ENCODE data around the gene TBL1X. TPM values are rescaled to one million over a fixed set of nuclear protein-coding genes. Genes with fewer than 3 reads are reported as not detected.

The TBL1X gene
- polyA plus RNA-seq, 4 donors: 0.89 to 9.6 (median 3.9) TPM

- Histone ChIP-seq H3K27ac (ENCODE audit: low read depth in 1 of 3, low read length in 2 of 3) (no peak overlapping the region), H3K36me3 (ENCODE audit: control insufficient read depth in 3 of 3, insufficient read depth in 2 of 3, low read depth in 1 of 3, low read length in 3 of 3) (no peaks in the 10 kb centered on the region), H3K9me3 (ENCODE audit: control insufficient read depth in 2 of 2, insufficient read depth in 1 of 2, low read depth in 1 of 2, low read length in 1 of 2) (no peaks in the 10 kb centered on the region), H3K4me1 (ENCODE audit: control insufficient read depth in 3 of 3, insufficient read depth in 2 of 3, low read depth in 1 of 3, low read length in 2 of 3) (peaks cover 0 to 7% (median 0%) of the 10 kb centered on the region in 3 donors), H3K27me3 (ENCODE audit: control insufficient read depth in 3 of 3, insufficient read depth in 3 of 3, low read length in 3 of 3) (no peaks in the 10 kb centered on the region), H3K4me3 (ENCODE audit: low read depth in 1 of 3, low read length in 3 of 3) (no peak overlapping the region)
- FAIRE-seq: no peak
- no peak for DNase-seq
- 73 to 94% (median 93%) methylated on average over 3 of the region's 3 CpGs for WGBS, 3 donors
Measured at GRCh38 chrX:9609987-9610386, 145.1 kb downstream of the TBL1X start.

GRCh38 chrX:9610771-9611392 is 146.0 kb downstream of the TBL1X start:
- H3K27me3 ChIP-seq (ENCODE audit: control insufficient read depth in 3 of 3, insufficient read depth in 3 of 3, low read length in 3 of 3): no peaks in the 10 kb centered on the region
- no peak overlapping the region for H3K27ac ChIP-seq (ENCODE audit: low read depth in 1 of 3, low read length in 2 of 3)
- WGBS, 3 donors: 49 to 65% (median 63%) methylated on average over 5 of the region's 5 CpGs
- H3K4me1 ChIP-seq (ENCODE audit: control insufficient read depth in 3 of 3, insufficient read depth in 2 of 3, low read depth in 1 of 3, low read length in 2 of 3): peaks cover 0 to 7% (median 0%) of the 10 kb centered on the region in 3 donors
- no peak overlapping the region for H3K4me3 ChIP-seq (ENCODE audit: low read depth in 1 of 3, low read length in 3 of 3)
- no peaks in the 10 kb centered on the region for H3K36me3 ChIP-seq (ENCODE audit: control insufficient read depth in 3 of 3, insufficient read depth in 2 of 3, low read depth in 1 of 3, low read length in 3 of 3)
- FAIRE-seq: no peak
- no peaks in the 10 kb centered on the region for H3K9me3 ChIP-seq (ENCODE audit: control insufficient read depth in 2 of 2, insufficient read depth in 1 of 2, low read depth in 1 of 2, low read length in 1 of 2)
- no peak for DNase-seq

GRCh38 chrX:9611436-9612145 is 146.7 kb downstream of the TBL1X start:
- Histone ChIP-seq H3K36me3 (ENCODE audit: control insufficient read depth in 3 of 3, insufficient read depth in 2 of 3, low read depth in 1 of 3, low read length in 3 of 3) (no peaks in the 10 kb centered on the region), H3K27ac (ENCODE audit: low read depth in 1 of 3, low read length in 2 of 3) (no peak overlapping the region), H3K4me3 (ENCODE audit: low read depth in 1 of 3, low read length in 3 of 3) (no peak overlapping the region), H3K4me1 (ENCODE audit: control insufficient read depth in 3 of 3, insufficient read depth in 2 of 3, low read depth in 1 of 3, low read length in 2 of 3) (peaks cover 0 to 7% (median 0%) of the 10 kb centered on the region in 3 donors), H3K27me3 (ENCODE audit: control insufficient read depth in 3 of 3, insufficient read depth in 3 of 3, low read length in 3 of 3) (no peaks in the 10 kb centered on the region), H3K9me3 (ENCODE audit: control insufficient read depth in 2 of 2, insufficient read depth in 1 of 2, low read depth in 1 of 2, low read length in 1 of 2) (no peaks in the 10 kb centered on the region)
- DNase-seq (no peak), FAIRE-seq (no peak)
- WGBS, 3 donors: 83 to 87% (median 86%) methylated on average over 16 of the region's 16 CpGs

GRCh38 chrX:9612146-9612505 is 147.3 kb downstream of the TBL1X start:
- H3K36me3 ChIP-seq (ENCODE audit: control insufficient read depth in 3 of 3, insufficient read depth in 2 of 3, low read depth in 1 of 3, low read length in 3 of 3): no peaks in the 10 kb centered on the region
- DNase-seq (no peak), FAIRE-seq (no peak)
- no peak overlapping the region for H3K4me3 ChIP-seq (ENCODE audit: low read depth in 1 of 3, low read length in 3 of 3)
- H3K4me1 ChIP-seq (ENCODE audit: control insufficient read depth in 3 of 3, insufficient read depth in 2 of 3, low read depth in 1 of 3, low read length in 2 of 3): peaks cover 0 to 4% (median 0%) of the 10 kb centered on the region in 3 donors
- WGBS, 3 donors: 90 to 93% (median 92%) methylated on average over 4 of the region's 4 CpGs
- H3K27me3 ChIP-seq (ENCODE audit: control insufficient read depth in 3 of 3, insufficient read depth in 3 of 3, low read length in 3 of 3): no peaks in the 10 kb centered on the region
- no peaks in the 10 kb centered on the region for H3K9me3 ChIP-seq (ENCODE audit: control insufficient read depth in 2 of 2, insufficient read depth in 1 of 2, low read depth in 1 of 2, low read length in 1 of 2)
- H3K27ac ChIP-seq (ENCODE audit: low read depth in 1 of 3, low read length in 2 of 3): no peak overlapping the region

- WGBS, 3 donors: 67 to 95% (median 94%) methylated on average over 1 of the region's 1 CpG
- Histone ChIP-seq H3K9me3 (ENCODE audit: control insufficient read depth in 2 of 2, insufficient read depth in 1 of 2, low read depth in 1 of 2, low read length in 1 of 2) (no peaks in the 10 kb centered on the region), H3K4me1 (ENCODE audit: control insufficient read depth in 3 of 3, insufficient read depth in 2 of 3, low read depth in 1 of 3, low read length in 2 of 3) (no peaks in the 10 kb centered on the region), H3K27me3 (ENCODE audit: control insufficient read depth in 3 of 3, insufficient read depth in 3 of 3, low read length in 3 of 3) (no peaks in the 10 kb centered on the region), H3K36me3 (ENCODE audit: control insufficient read depth in 3 of 3, insufficient read depth in 2 of 3, low read depth in 1 of 3, low read length in 3 of 3) (no peaks in the 10 kb centered on the region), H3K4me3 (ENCODE audit: low read depth in 1 of 3, low read length in 3 of 3) (no peak overlapping the region), H3K27ac (ENCODE audit: low read depth in 1 of 3, low read length in 2 of 3) (no peak overlapping the region)
- FAIRE-seq (no peak), DNase-seq (no peak)
Measured at GRCh38 chrX:9614016-9614415, 149.2 kb downstream of the TBL1X start.

- whole genome bisulfite sequencing, 3 donors: 93 to 94% (median 93%) methylated on average over 5 of the region's 5 CpGs
- H3K27ac ChIP-seq (ENCODE audit: low read depth in 1 of 3, low read length in 2 of 3): no peak overlapping the region
- no peak for FAIRE-seq
Measured at GRCh38 chrX:9619133-9619532, 154.3 kb downstream of the TBL1X start.

GRCh38 chrX:9619581-9619980 is 154.7 kb downstream of the TBL1X start:
- no peaks in the 10 kb centered on the region for H3K4me1 ChIP-seq (ENCODE audit: control insufficient read depth in 3 of 3, insufficient read depth in 2 of 3, low read depth in 1 of 3, low read length in 2 of 3)
- FAIRE-seq: no peak
- WGBS, 3 donors: 83 to 95% (median 84%) methylated on average over 12 of the region's 12 CpGs
- H3K4me3 ChIP-seq (ENCODE audit: low read depth in 1 of 3, low read length in 3 of 3): no peak overlapping the region
- no peaks in the 10 kb centered on the region for H3K36me3 ChIP-seq (ENCODE audit: control insufficient read depth in 3 of 3, insufficient read depth in 2 of 3, low read depth in 1 of 3, low read length in 3 of 3)
- DNase-seq: peak in 1 of 2 donors; percentile 3
- H3K9me3 ChIP-seq (ENCODE audit: control insufficient read depth in 2 of 2, insufficient read depth in 1 of 2, low read depth in 1 of 2, low read length in 1 of 2): no peaks in the 10 kb centered on the region
- H3K27me3 ChIP-seq (ENCODE audit: control insufficient read depth in 3 of 3, insufficient read depth in 3 of 3, low read length in 3 of 3): no peaks in the 10 kb centered on the region
- no peak overlapping the region for H3K27ac ChIP-seq (ENCODE audit: low read depth in 1 of 3, low read length in 2 of 3)

More at GRCh38 chrX:9619133-9619532, 154.3 kb downstream of the TBL1X start:
- no peak for DNase-seq
- Histone ChIP-seq H3K9me3 (ENCODE audit: control insufficient read depth in 2 of 2, insufficient read depth in 1 of 2, low read depth in 1 of 2, low read length in 1 of 2) (no peaks in the 10 kb centered on the region), H3K4me1 (ENCODE audit: control insufficient read depth in 3 of 3, insufficient read depth in 2 of 3, low read depth in 1 of 3, low read length in 2 of 3) (no peaks in the 10 kb centered on the region), H3K36me3 (ENCODE audit: control insufficient read depth in 3 of 3, insufficient read depth in 2 of 3, low read depth in 1 of 3, low read length in 3 of 3) (no peaks in the 10 kb centered on the region), H3K27me3 (ENCODE audit: control insufficient read depth in 3 of 3, insufficient read depth in 3 of 3, low read length in 3 of 3) (no peaks in the 10 kb centered on the region), H3K4me3 (ENCODE audit: low read depth in 1 of 3, low read length in 3 of 3) (no peak overlapping the region)

GRCh38 chrX:9622128-9622527 is 157.3 kb downstream of the TBL1X start:
- FAIRE-seq (no peak), DNase-seq (no peak)
- Histone ChIP-seq H3K4me3 (ENCODE audit: low read depth in 1 of 3, low read length in 3 of 3) (no peak overlapping the region), H3K27me3 (ENCODE audit: control insufficient read depth in 3 of 3, insufficient read depth in 3 of 3, low read length in 3 of 3) (no peaks in the 10 kb centered on the region), H3K27ac (ENCODE audit: low read depth in 1 of 3, low read length in 2 of 3) (no peak overlapping the region), H3K9me3 (ENCODE audit: control insufficient read depth in 2 of 2, insufficient read depth in 1 of 2, low read depth in 1 of 2, low read length in 1 of 2) (no peaks in the 10 kb centered on the region), H3K36me3 (ENCODE audit: control insufficient read depth in 3 of 3, insufficient read depth in 2 of 3, low read depth in 1 of 3, low read length in 3 of 3) (no peaks in the 10 kb centered on the region), H3K4me1 (ENCODE audit: control insufficient read depth in 3 of 3, insufficient read depth in 2 of 3, low read depth in 1 of 3, low read length in 2 of 3) (no peaks in the 10 kb centered on the region)
- 90 to 100% (median 91%) methylated on average over 3 of the region's 3 CpGs for WGBS, 3 donors
